K562 (cell line): ENCODE results near the gene GPD2. TPM values are rescaled to one million over a fixed set of nuclear protein-coding genes. Genes with fewer than 3 reads are reported as not detected.

Experiments
- BRD9 ChIP-seq: fragments of 450-650 bp; IDR thresholded peaks from 2 replicates; pipeline ENCODE4 v1.6.1; 2018; ENCODE audit warnings: low read depth; ENCODE audit not compliant: partially characterized antibody
- CBFA2T3 ChIP-seq: fragments of 450-650 bp; IDR thresholded peaks from 2 replicates; pipeline ENCODE4 v1.6.1; 2017
- CEBPB ChIP-seq: fragments of 450-650 bp; IDR thresholded peaks from 2 replicates; pipeline ENCODE4 v1.6.1; 2016; ENCODE audit warnings: missing genetic modification characterization, missing compliant biosample characterization
- CTBP1 ChIP-seq: fragments of 450-650 bp; IDR thresholded peaks from 2 replicates; pipeline ENCODE4 v1.6.1; 2016; ENCODE audit warnings: borderline replicate concordance
- EHMT2 ChIP-seq: fragments of 450-650 bp; IDR thresholded peaks from 2 replicates; pipeline ENCODE4 v1.6.1; 2018; ENCODE audit warnings: antibody characterized with exemption
- ESRRA ChIP-seq: fragments of 450-650 bp; IDR thresholded peaks from 2 replicates; pipeline ENCODE4 v1.6.1; 2014; ENCODE audit warnings: low read depth, mild to moderate bottlenecking, moderate library complexity, borderline replicate concordance
- FOXJ2 ChIP-seq: fragments of 200-800 bp; sonication (Bioruptor generic); IDR thresholded peaks from 2 replicates; pipeline ENCODE4 v1.6.1; 2016; ENCODE audit warnings: missing genetic modification characterization, missing compliant biosample characterization
- GMEB1 ChIP-seq: fragments of 250-450 bp; sonication (Bioruptor Pico); IDR thresholded peaks from 2 replicates; pipeline ENCODE4 v1.4.0; 2020; ENCODE audit warnings: mild to moderate bottlenecking
- IRF9 ChIP-seq: fragments of 450-650 bp; IDR thresholded peaks from 2 replicates; pipeline ENCODE4 v1.6.1; 2016; ENCODE audit warnings: missing biosample characterization, missing genetic modification characterization
- PKNOX1 ChIP-seq: fragments of 450-650 bp; IDR thresholded peaks from 2 replicates; pipeline ENCODE4 v1.6.1; 2016
- RUNX1 ChIP-seq: sonication (generic); IDR thresholded peaks from 2 replicates; pipeline ENCODE4 v1.6.1; 2016; ENCODE audit warnings: antibody characterized with exemption, low read depth
- TEAD4 ChIP-seq, 2 experiments: sonication (generic) in 1 of 2; formaldehyde crosslinking in 1 of 2; IDR thresholded peaks; 2 replicates each; pipeline versions ENCODE4 v1.6.1 to v1.8.0; 2012 to 2022; ENCODE audit warnings: borderline replicate concordance in 1 of 2, inconsistent platforms in 1 of 2, low read length in 1 of 2, mild to moderate bottlenecking in 1 of 2, missing genetic modification reagents in 1 of 2
- ZBTB11 ChIP-seq, 3 experiments: fragments of 200-800 bp in 1 of 3; fragments of 250-450 bp in 1 of 3; fragments of 450-650 bp in 1 of 3; sonication (Bioruptor Pico) in 1 of 3; sonication (Bioruptor generic) in 1 of 3; formaldehyde crosslinking in 1 of 3; IDR thresholded peaks; 2 replicates each; pipeline versions ENCODE4 v1.6.1 to v1.8.0; 2016 to 2022; ENCODE audit warnings: mild to moderate bottlenecking in 2 of 3, missing genetic modification characterization in 2 of 3, missing compliant biosample characterization in 1 of 3, moderate library complexity in 1 of 3
- ZBTB5 ChIP-seq: fragments of 450-650 bp; IDR thresholded peaks from 2 replicates; pipeline ENCODE4 v1.6.1; 2017; ENCODE audit warnings: antibody characterized with exemption
- ZNF184 ChIP-seq: sonication (generic); formaldehyde crosslinking; IDR thresholded peaks from 2 replicates; pipeline ENCODE4 v1.5.0; 2020; ENCODE audit warnings: missing genetic modification reagents
- polyA plus RNA-seq, 8 experiments: library from polyadenylated mRNA; depleted of rRNA in 4 of 8; stranded (reverse) in 5 of 8; unstranded in 3 of 8; fragments of >200 nt; fragmentation: Nextera tagmentation in 2 of 8; fragmentation: Illumina TruSeq in 1 of 8; extraction: Ambion mirVana in 2 of 8; extraction: Trizol in 1 of 8; gene quantifications; 2 replicates each; pipeline versions ENCODE4 v1.2.1 to v1.2.3, GENCODE V29; 2011 to 2014; ENCODE audit warnings: inconsistent platforms in 1 of 8, missing spikeins in 1 of 8
- total RNA-seq, 7 experiments: library from RNA; depleted of rRNA in 6 of 7; stranded (reverse); fragments of >200 nt in 6 of 7; fragmentation: Illumina TruSeq in 2 of 7; extraction: Trizol in 2 of 7; gene quantifications; 2 replicates each; pipeline versions ENCODE4 v1.2.1 to v1.2.3, GENCODE V29; 2011 to 2021; ENCODE audit warnings: low replicate concordance in 1 of 7
- TF ChIP-seq, protein P1 (sequence below): fragments of 450-650 bp; formaldehyde crosslinking; IDR thresholded peaks from 2 replicates; pipeline ENCODE4 v1.4.0; 2020; ENCODE audit warnings: mild to moderate bottlenecking, mixed read lengths

GPD2 gene
- total and polyA plus RNA-seq, 9 of the 15 experiments (the other 6 are each of a cell fraction or from before 2014, with no cell fraction given): 5.2 to 39.2 (median 19.0) TPM

- 0 out of 2 replicates have a peak, but pooled peaks have one; percentile 24 for TF ChIP-seq TEAD4 (IDR thresholded peaks at IDR 0.05; ENCODE audit: low read length)
- no peak for TF ChIP-seq TEAD4 (CRISPR knock-in tag; IDR thresholded peaks at IDR 0.05; ENCODE audit: borderline replicate concordance)
- peak; percentile 99 for TF ChIP-seq CEBPB (tag)
- TF ChIP-seq ZBTB5: no peak
- no peak for TF ChIP-seq GMEB1
- TF ChIP-seq RUNX1: no peak
- TF ChIP-seq, protein P1, sequence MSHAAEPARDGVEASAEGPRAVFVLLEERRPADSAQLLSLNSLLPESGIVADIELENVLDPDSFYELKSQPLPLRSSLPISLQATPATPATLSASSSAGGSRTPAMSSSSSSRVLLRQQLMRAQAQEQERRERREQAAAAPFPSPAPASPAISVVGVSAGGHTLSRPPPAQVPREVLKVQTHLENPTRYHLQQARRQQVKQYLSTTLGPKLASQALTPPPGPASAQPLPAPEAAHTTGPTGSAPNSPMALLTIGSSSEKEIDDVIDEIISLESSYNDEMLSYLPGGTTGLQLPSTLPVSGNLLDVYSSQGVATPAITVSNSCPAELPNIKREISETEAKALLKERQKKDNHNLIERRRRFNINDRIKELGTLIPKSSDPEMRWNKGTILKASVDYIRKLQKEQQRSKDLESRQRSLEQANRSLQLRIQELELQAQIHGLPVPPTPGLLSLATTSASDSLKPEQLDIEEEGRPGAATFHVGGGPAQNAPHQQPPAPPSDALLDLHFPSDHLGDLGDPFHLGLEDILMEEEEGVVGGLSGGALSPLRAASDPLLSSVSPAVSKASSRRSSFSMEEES (CRISPR knock-in tag): peak; percentile 60
- TF ChIP-seq ESRRA: no peak
- TF ChIP-seq ZBTB11 (CRISPR knock-in tag; IDR thresholded peaks at IDR 0.05): peak in 1 of 3 experiments; percentile 29; a peak in 1 of 6 replicates
- TF ChIP-seq FOXJ2 (tag): 0 out of 2 replicates have a peak, but pooled peaks have one; percentile 36
- TF ChIP-seq BRD9: no peak
- peak; percentile 78 for TF ChIP-seq IRF9 (tag)
- TF ChIP-seq ZNF184: no peak
- no peak for TF ChIP-seq EHMT2
- peak; percentile 24; the same call in 1 of the 2 replicates for TF ChIP-seq CBFA2T3
- no peak; the same call in 1 of the 2 replicates for TF ChIP-seq PKNOX1
- TF ChIP-seq CTBP1: peak; percentile 77
Measured at GRCh38 chr2:156405586-156405985, 30.6 kb upstream of the GPD2 start (continued).
